Left lobe of liver (tissue), 2 donors: ENCODE measurements around the gene TOR4A. TPM values are rescaled to one million over a fixed set of nuclear protein-coding genes. Genes with fewer than 3 reads are reported as not detected.

ENCODE experiments used
- ATAC-seq: fragments of 200-7000 bp; cut with Tn5 transposase; one replicate; pipeline ENCODE4 v1.9.1; 2020; ENCODE audit warnings: mild to moderate bottlenecking, moderate library complexity
- DNase-seq: peaks from one replicate; pipeline ENCODE4 v3.0.0-alpha.2; 2020; ENCODE audit warnings: low spot score
- total RNA-seq: library from RNA; stranded (reverse); gene quantifications from one replicate; pipeline ENCODE4 v1.2.1, GENCODE V29; 2021
- donor health status: DM: no; HTN: no; CAD: no; lungs with moderate emphysema.
- donor health status: DM: no; HTN: yes; CAD: no.

Gene TOR4A
- 3.6 TPM for total RNA-seq

DNA sequence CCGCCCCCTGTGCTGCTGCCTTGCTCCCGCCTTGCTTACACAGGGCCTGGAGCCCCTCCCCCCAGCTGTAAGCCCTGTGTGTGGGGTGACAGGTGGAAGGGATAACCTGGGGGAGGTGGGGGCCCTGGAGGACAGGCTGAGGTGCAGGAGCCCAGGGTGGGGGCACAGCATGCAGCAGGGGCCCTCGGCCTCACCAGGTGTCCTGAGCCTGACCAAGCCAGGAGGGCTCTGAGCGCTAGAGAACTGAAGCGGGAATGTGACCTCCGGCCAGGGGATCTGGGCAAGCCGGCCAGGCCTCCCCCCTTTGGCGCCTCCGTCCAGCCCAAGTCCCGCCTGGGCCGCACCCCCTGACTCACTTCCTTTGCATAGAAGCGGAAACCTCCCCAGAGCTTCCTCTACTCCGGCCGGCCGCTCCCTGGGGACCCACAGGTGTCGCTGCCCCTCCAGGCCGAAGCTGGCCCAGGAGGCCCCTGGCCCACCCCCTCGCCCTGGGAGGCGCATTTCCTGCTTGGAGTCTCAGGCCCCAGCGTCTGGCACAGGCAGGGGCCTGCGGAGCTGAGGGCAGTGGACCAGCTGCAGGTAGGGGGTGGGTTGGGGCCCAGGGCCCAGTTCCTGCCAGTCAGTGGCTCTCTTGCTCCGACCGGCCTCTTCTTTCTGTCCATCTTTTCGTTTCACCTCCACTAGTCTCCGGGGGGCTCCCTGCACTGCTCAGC lies at the start of gene TOR4A:
Gene TOR4A, plus strand, starts transcription at position 398 of the 713 bp plus-strand sequence. CDS start 964 bp downstream, outside the sequence.
- DNase-seq = peak; percentile 73
- ATAC-seq = peak; percentile 66

DNA sequence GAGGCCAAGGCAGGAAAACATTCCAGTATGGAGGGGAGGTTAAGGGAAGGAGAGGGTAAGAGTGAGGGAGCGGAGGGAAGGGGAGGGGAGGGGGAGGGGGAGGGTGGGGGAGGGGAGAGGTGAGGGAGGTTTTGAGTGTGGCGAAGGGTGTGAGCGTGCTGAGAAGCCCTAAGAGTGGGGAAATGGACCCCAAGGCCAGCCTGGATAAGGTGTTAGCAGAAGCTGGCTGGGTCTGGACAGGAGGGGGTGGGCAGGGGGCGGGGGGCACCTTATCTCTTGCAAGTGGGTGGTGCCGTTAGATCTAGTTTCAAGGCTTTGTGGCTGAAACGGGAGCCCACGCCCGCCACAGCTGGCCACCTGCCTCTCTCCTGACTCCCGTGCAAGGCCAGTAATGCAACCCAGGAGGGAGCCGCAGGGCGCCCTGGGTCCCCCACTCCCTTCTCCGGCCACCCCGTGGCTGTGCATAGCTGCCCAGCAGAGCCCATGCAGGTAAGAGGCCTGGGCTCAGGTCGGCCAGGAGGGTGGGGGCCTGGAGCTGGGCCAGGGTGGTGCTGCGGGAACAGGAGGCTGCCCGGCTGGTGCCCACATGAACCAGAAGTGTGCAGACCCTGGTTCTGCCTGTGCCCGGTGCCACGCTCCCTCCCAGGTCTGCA lies 49.5 kb upstream of the TOR4A start:
- DNase-seq (no peak), ATAC-seq (no peak)

- ATAC-seq (no peak), DNase-seq (no peak)
Observed at GRCh38 chr9:137228506-137228967, 49.0 kb upstream of the TOR4A start.

DNA sequence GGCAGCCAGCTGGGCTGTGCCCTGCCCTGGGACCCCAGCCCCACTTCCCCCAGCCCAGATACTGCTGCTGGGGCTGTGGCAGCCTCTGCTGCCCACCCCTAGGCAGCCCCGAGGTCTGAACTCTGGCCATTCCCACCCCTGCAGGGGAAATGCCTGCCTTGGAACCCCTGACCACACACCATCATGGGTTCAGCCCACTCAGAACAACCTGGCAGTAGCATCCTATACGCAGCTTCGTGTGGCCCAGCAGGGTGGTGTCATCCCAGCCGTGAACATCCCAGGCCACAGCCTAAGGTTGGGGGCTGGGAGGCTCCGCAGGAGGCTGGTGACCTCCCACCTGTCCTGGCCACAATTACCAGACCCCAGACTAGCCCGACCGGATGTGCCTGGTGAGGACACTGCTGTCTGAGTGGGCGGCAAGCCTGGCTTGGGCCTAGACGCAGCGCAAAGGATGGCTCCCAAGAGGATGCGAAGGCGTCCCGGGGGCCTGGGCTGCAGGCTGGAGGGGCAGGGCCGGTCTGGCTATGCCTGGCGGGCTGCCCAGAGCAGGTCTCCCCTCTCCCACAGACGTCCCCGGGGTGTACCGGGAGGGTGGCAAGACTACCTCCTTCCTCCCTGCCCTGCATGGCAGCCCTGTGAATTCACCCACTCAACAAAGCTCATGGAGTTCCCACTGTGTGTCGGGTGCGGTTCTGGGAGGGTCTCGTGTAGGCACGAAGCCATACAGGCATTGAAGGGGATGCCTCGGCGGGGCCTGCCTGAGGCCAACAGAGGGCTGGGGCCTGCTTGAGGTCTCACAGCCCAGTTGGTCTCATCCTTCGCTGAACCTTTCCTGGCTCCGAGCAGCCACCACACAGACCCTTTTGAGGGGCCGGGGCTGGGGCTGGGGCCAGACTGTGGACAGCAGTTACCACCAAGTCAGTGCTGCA lies 48.3 kb upstream of the TOR4A start:
- ATAC-seq (no peak), DNase-seq (no peak)

GRCh38 chr9:137229903-137230704 lies 47.4 kb upstream of the TOR4A start:
- ATAC-seq (no peak), DNase-seq (no peak)

DNA sequence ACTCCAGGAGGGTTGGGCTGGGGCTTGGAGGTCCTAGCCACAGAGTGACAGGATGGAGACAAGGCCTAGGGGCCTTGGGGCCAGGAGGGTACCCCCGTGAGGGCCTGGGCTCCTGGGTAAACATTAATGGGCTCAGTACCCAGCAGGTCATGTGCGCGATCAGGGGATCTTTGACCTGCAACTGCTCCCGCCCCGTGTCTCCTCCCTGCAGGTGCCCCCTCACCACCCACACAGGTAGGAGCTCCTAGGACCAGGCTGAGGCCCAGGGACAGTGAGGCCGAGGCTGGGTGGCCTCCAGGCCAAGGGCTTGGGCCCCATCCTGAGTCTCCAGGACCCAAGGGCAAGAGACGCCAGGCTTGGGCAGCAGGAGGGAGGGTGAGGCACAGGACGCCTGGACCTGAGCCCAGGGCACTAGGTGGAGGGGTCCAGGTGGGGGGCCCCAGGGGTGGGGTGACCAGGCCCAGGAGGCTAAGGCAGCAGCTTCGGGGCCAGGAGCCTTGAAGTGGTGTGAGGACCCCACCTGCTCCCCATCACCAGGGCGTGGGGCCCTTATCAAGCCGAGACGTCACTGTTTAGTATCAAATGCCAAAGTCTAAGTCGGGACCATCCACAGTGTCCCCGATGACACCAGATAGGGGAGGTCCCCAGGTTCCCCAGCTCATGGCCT lies 46.7 kb upstream of the TOR4A start, which contains the start of gene SLC34A3:
Gene SLC34A3, plus strand, starts transcription at position 197 of the 667 bp plus-strand sequence. CDS start 802 bp downstream, outside the sequence.
- DNase-seq (no peak), ATAC-seq (no peak)

DNA sequence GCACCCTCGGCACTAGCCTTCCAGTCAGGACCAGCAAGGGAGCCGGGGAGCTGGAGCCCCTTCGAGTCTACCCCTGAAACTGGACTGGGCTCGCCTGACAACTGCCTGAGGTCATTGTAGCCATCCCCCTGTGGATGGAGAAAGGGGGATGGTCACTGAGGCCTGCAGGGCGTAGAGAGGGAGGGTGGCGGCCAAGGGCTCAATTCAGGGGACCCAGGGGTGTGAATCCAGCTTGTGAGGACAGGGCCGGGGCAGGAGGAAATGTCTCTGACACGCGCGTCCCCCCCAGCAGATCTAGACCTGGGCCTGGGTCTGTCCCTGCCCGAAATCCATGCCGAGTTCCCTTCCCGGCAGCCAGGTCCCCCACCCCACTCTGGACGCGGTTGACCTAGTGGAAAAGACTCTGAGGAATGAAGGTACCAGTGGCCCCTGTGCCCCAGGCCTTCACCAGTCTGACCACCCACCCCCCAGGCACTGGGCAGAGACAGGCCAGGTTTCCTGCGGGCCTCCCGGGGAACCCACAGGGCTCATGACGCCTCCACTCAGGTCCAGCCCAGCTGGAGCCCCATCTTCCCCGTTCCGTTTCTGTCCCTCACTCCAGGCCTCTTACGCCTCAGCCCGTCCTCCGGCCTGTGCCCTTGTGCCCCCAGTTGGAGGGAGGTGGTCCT lies 46.0 kb upstream of the TOR4A start:
- DNase-seq (no peak), ATAC-seq (no peak)

- no peak for ATAC-seq
Observed at GRCh38 chr9:137232101-137232500, 45.4 kb upstream of the TOR4A start.

DNA sequence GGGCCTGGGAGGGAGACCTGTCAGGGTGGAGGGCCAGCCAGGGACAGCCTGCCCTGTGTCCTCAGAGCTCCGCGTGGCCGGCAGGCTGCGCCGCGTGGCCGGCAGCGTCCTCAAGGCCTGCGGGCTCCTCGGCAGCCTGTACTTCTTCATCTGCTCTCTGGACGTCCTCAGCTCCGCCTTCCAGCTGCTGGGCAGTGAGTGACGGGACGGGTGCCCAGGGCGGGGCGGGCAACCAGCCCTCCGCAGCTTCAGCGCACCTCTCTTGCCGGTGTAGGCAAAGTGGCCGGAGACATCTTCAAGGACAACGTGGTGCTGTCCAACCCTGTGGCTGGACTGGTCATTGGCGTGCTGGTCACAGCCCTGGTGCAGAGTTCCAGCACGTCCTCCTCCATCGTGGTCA lies 45.0 kb upstream of the TOR4A start:
- DNase-seq (no peak), ATAC-seq (no peak)

More at GRCh38 chr9:137232101-137232500, 45.4 kb upstream of the TOR4A start:
- DNase-seq = no peak

GRCh38 chr9:137233143-137233980 lies 44.2 kb upstream of the TOR4A start:
- ATAC-seq (no peak), DNase-seq (no peak)

DNA sequence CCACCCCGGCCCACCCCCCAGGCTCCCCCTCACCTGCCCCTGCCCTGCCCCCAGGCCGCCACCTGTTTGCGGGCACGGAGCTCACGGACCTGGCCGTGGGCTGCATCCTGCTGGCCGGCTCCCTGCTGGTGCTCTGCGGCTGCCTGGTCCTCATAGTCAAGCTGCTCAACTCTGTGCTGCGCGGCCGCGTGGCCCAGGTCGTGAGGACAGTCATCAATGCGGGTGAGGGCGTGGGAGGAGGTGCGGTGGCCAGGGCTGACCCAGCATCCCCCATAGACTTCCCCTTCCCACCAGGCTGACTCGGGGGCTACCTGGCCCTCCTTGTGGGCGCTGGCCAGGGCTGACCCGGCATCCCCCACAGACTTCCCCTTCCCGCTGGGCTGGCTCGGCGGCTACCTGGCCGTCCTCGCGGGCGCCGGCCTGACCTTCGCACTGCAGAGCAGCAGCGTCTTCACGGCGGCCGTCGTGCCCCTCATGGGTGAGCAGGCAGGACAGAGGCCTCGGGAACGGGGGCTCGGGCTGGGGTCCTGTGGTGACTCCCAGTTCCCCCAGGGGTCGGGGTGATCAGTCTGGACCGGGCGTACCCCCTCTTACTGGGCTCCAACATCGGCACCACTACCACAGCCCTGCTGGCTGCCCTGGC lies 43.4 kb upstream of the TOR4A start:
- DNase-seq = no peak
- ATAC-seq = no peak

- ATAC-seq = no peak
- DNase-seq = no peak
Observed at GRCh38 chr9:137234758-137235423, 42.6 kb upstream of the TOR4A start.

- no peak for DNase-seq
- no peak for ATAC-seq
Observed at GRCh38 chr9:137235424-137236237, 41.9 kb upstream of the TOR4A start.

GRCh38 chr9:137236238-137236935 lies 41.1 kb upstream of the TOR4A start:
- ATAC-seq (peak; percentile 66), DNase-seq (peak; percentile 82)

- no peak for DNase-seq
- ATAC-seq = no peak
Observed at GRCh38 chr9:137236936-137237421, 40.5 kb upstream of the TOR4A start.
